NCI-H69 (cell line): Measurements from ENCODE around the gene GLB1L.
"Not testable (repeated sequence)": the region's sequence is repeated elsewhere in the genome, so short reads cannot be mapped to it uniquely, and the experiment has no call there.

Experiments used
- DNase-seq: peaks from one replicate; lab custom pipeline; 2025; lab: John Stamatoyannopoulos, UW

GLB1L gene

GRCh38 chr2:219245148-219245898 is at the start of gene GLB1L, which contains the start of gene STK16:
GLB1L (minus strand) TSS chr2:219245444; CDS start chr2:219243573, 1,871 bp downstream.
STK16 (plus strand) TSS chr2:219245479; CDS start chr2:219246000, 521 bp downstream.
- DNase-seq = peak; percentile 89

- DNase-seq = peak; percentile 84
These were observed 49.4 kb upstream of the GLB1L start for GRCh38 chr2:219294356-219295351.

GRCh38 chr2:219293736-219294231 is 48.5 kb upstream of the GLB1L start:
- DNase-seq = no peak

- DNase-seq = no peak
These were observed 47.4 kb upstream of the GLB1L start for GRCh38 chr2:219292616-219293015.

- DNase-seq = no peak
These were observed 46.8 kb upstream of the GLB1L start for GRCh38 chr2:219291910-219292490.

GRCh38 chr2:219291394-219291793 is 46.1 kb upstream of the GLB1L start:
- DNase-seq = no peak

- no peak for DNase-seq
These were observed 45.3 kb upstream of the GLB1L start for GRCh38 chr2:219290381-219291171.

GRCh38 chr2:219289537-219290361 is 44.5 kb upstream of the GLB1L start:
- DNase-seq = peak; percentile 35

GRCh38 chr2:219289195-219289536 is 43.9 kb upstream of the GLB1L start:
- DNase-seq = peak; percentile 35

GRCh38 chr2:219287580-219288265 is 42.5 kb upstream of the GLB1L start:
- no peak for DNase-seq

- DNase-seq = not testable (repeated sequence)
These were observed 41.8 kb upstream of the GLB1L start for GRCh38 chr2:219287116-219287440.

GRCh38 chr2:219286436-219287115 is 41.3 kb upstream of the GLB1L start:
- DNase-seq = peak; percentile 17

- peak; percentile 6 for DNase-seq
These were observed 40.7 kb upstream of the GLB1L start for GRCh38 chr2:219285894-219286425.

- no peak for DNase-seq
These were observed 40.1 kb upstream of the GLB1L start for GRCh38 chr2:219285373-219285735.

- DNase-seq = no peak
These were observed 39.5 kb upstream of the GLB1L start for GRCh38 chr2:219284501-219285372.

- DNase-seq = no peak
These were observed 37.8 kb upstream of the GLB1L start for GRCh38 chr2:219282943-219283581.

GRCh38 chr2:219282375-219282774 is 37.1 kb upstream of the GLB1L start:
- no peak for DNase-seq

GRCh38 chr2:219281588-219281987 is 36.3 kb upstream of the GLB1L start:
- no peak for DNase-seq
